Activated naive CD4-positive, alpha-beta T cell treated with anti-CD3 and anti-CD28 coated beads, Interleukin-2, amount 10 ng/mL, durations not matched to agents 7 days and 5 days (primary cell): ENCODE results near the gene DNMT3B.
A peak's percentile ranks its signal among the peaks of the same experiment; 100 is the strongest.
"Not testable (repeated sequence)": the region's sequence is repeated elsewhere in the genome, so short reads cannot be mapped to it uniquely, and the experiment has no call there.

ENCODE experiments used
- CTCF ChIA-PET: fragments of 350-600 bp; sonication (Branson Sonifier 250); formaldehyde crosslinking; loops from one replicate; lab custom pipeline; 2021; ENCODE audit warnings: antibody characterized with exemption; lab: Charles Lee
- DNase-seq: peaks from one replicate; pipeline ENCODE4 v3.0.0-alpha.2; 2020
- H3K27ac Mint-ChIP-seq: one replicate; pipeline ENCODE4 v1.8.0; 2021; ENCODE audit warnings: mild to moderate bottlenecking, moderate library complexity, mixed read lengths
- H3K27me3 Mint-ChIP-seq: one replicate; pipeline ENCODE4 v1.8.0; 2021; ENCODE audit warnings: mild to moderate bottlenecking, mixed read lengths
- H3K36me3 Mint-ChIP-seq: one replicate; pipeline ENCODE4 v1.8.0; 2021; ENCODE audit warnings: mixed read lengths
- H3K4me1 Mint-ChIP-seq: one replicate; pipeline ENCODE4 v1.8.0; 2021; ENCODE audit warnings: mixed read lengths
- H3K4me3 Mint-ChIP-seq: one replicate; pipeline ENCODE4 v1.8.0; 2021; ENCODE audit warnings: mild to moderate bottlenecking, moderate library complexity, mixed read lengths
- H3K9me3 Mint-ChIP-seq: one replicate; pipeline ENCODE4 v1.8.0; 2021; ENCODE audit warnings: mixed read lengths

The DNMT3B gene

DNA sequence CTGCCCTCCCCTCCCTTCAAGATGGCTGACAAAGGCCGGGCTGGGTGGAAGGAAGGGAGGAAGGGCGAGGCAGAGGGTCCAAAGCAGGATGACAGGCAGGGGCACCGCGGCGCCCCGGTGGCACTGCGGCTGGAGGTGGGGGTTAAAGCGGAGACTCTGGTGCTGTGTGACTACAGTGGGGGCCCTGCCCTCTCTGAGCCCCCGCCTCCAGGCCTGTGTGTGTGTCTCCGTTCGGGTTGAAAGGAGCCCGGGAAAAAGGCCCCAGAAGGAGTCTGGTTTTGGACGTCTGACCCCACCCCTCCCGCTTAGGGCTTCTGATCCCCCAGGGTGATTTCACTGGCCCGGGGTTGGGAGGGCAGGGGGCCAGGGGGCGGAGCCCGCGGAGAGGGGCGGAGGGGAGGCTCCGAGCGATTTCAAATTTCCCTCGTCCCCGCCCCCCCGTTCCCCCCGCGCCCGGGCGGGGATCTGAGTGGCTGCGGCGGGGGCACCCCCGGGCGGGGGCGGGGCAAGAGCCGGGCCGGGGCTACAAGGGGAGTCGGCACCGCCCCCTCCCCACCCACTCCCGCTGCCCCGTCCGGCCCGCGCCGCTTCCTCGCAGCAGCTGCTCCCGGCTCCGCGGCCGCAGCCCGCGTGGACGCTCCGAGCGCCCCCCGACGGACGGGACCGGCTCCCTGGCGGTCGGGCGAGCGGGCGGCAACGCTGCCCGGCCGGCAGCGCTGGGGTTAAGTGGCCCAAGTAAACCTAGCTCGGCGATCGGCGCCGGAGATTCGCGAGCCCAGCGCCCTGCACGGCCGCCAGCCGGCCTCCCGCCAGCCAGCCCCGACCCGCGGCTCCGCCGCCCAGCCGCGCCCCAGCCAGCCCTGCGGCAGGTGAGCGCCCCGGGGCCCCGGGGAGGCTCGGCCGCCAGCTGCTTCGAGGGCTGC, at the start of gene DNMT3B:
Gene DNMT3B, plus strand, starts transcription at position 555 of the 923 bp plus-strand sequence. CDS start 17,939 bp downstream, outside the sequence.
- no peaks in the 10 kb centered on the region for H3K9me3 Mint-ChIP-seq
- CTCF ChIA-PET: interaction anchor here (1.9 to 3.4 kb wide), 3 partner anchors 16 to 88 kb away, joined by 6 to 32 read pairs (median 21); partner anchors contain the start of gene C20orf203
- no peaks in the 10 kb centered on the region for H3K36me3 Mint-ChIP-seq
- H3K4me1 Mint-ChIP-seq: peaks cover 24% of the 10 kb centered on the region
- peak within 1 kb of the TSS; percentile 7 for H3K27ac Mint-ChIP-seq
- peak; percentile 87 for DNase-seq
- peaks cover 20% of the 10 kb centered on the region for H3K27me3 Mint-ChIP-seq
- H3K4me3 Mint-ChIP-seq: peak within 1 kb of the TSS; percentile 85

DNA sequence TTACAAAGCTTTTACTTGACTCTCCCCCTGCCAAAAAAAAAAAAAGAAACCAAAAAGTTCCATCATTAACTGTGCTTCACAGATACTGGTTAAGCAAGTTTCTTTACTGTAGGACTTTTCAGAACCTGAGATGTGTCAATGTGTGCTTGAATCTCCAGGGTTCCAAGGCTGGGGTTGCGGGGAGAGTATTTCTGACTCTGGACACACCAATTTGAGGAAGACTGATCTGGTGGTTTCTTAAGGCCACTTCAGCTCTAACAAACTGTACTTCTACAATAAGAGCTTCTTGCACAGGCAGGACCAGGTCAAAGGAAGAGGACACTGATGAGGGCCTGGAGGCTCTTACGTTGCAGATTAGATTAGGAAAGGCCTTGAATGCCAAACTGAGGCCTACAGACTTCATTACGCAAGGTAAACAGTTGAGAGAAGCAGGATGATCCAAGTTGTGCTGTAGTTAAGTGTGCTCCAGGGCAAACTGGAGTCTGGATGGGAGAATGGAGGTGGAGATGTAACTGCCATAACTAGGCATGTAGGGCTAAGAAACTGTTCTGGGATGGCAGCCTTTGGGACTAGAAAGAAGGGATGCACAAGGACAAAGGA, 43.3 kb upstream of the DNMT3B start:
- H3K27ac Mint-ChIP-seq: no peak overlapping the region
- no peak overlapping the region for H3K4me3 Mint-ChIP-seq
- no peaks in the 10 kb centered on the region for H3K4me1 Mint-ChIP-seq
- peaks cover 19% of the 10 kb centered on the region for H3K36me3 Mint-ChIP-seq
- no peak for DNase-seq
- CTCF ChIA-PET: interaction anchor here (0.6 to 1.0 kb wide), 2 partner anchors 18 to 23 kb away, joined by 5 read pairs; no protein-coding TSS in a partner anchor
- H3K27me3 Mint-ChIP-seq: no peaks in the 10 kb centered on the region
- no peaks in the 10 kb centered on the region for H3K9me3 Mint-ChIP-seq

DNA sequence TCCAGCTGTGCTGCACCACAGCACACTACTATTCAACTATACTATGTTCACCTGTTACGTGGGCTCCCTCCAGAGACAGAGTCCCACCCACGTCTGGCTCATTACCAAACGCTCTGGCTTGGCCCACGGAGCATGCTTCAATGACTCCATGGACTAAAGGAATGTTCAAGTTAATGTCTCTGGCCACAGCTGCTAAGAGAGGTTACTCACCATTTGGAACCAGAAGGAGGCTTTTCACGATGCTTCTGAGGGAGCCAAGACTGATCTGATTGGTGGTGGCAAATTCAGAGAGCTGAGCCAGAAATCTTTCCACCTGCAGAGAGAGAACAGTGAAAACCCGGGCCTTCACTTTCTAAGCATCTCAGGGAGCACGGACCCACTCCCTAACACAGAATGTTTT, 34.5 kb upstream of the DNMT3B start:
- Mint-ChIP-seq H3K9me3 (no peaks in the 10 kb centered on the region), H3K36me3 (peaks cover 39% of the 10 kb centered on the region), H3K27ac (no peak overlapping the region), H3K27me3 (no peaks in the 10 kb centered on the region), H3K4me3 (no peak overlapping the region), H3K4me1 (peaks cover 12% of the 10 kb centered on the region)
- DNase-seq: no peak
- CTCF ChIA-PET: interaction anchor here (1.3 kb wide), 1 partner anchor 8 kb away, joined by 4 read pairs; no protein-coding TSS in a partner anchor

DNA sequence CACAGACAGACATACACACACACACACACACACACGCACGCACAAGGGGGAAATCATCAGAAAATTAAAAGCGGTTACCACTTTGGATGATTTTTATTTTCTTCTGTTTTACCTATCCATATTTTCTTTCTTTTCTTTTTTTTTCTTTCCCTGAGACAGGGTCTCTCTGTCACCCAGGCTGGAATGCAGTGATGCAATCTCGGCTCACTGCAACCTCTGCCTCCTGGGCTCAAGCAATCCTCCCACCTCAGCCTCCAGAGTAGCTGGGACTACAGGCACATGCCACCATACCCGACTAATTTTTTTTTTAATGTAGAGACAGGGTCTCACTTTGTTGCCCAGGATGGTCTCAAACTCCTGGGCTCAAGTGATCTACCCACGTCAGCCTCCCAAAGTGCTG, 33.8 kb upstream of the DNMT3B start:
- H3K27ac Mint-ChIP-seq, H3K27me3 Mint-ChIP-seq, DNase-seq, CTCF ChIA-PET, H3K9me3 Mint-ChIP-seq, H3K4me3 Mint-ChIP-seq: not testable (repeated sequence)
- Mint-ChIP-seq H3K4me1 (peaks cover 12% of the 10 kb centered on the region), H3K36me3 (peaks cover 39% of the 10 kb centered on the region)

DNA sequence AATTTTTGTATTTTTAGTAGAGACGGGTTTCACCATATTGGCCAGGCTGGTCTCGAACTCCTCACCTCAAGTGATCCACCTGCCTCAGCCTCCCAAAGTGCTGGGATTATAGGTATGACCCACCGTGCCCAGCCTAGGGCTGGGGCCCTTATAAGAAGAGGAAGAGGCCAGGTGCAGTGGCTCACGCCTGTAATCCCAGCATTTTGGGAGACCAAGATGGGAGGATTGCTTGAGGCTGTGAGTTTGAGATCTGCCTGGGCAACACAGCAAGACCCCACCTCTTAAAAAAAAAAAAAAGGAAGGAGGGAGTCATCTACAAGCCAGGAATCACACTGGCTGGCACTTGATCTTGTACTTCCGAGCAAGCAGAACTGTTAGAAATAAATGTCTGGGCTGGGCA, 32.9 kb upstream of the DNMT3B start:
- CTCF ChIA-PET, H3K4me3 Mint-ChIP-seq, H3K9me3 Mint-ChIP-seq, H3K27me3 Mint-ChIP-seq, H3K27ac Mint-ChIP-seq, DNase-seq: not testable (repeated sequence)
- Mint-ChIP-seq H3K4me1 (peaks cover 12% of the 10 kb centered on the region), H3K36me3 (peaks cover 40% of the 10 kb centered on the region)

DNA sequence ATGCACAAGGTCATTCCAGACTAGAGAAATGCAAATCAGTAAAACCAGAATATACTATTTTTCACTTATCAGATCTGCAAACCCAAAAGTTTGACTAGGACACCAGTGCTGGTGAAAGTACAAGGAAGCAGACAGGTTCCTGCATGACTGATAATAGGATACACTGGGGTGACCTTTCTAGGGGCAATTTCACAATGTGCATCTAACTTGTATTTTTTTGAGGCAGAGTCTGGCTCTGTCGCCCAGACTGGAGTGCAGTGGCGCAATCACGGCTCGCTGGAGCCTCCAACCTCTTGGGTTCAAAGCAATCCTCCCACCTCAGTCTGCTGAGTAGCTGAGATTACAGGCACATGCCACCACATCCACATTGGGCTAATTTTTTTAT, 30.3 kb upstream of the DNMT3B start:
- Mint-ChIP-seq H3K27me3 (no peaks in the 10 kb centered on the region), H3K4me1 (peaks cover 27% of the 10 kb centered on the region), H3K27ac (no peak overlapping the region), H3K4me3 (no peak overlapping the region), H3K9me3 (no peaks in the 10 kb centered on the region), H3K36me3 (peaks cover 41% of the 10 kb centered on the region)
- DNase-seq: no peak
- CTCF ChIA-PET: no interaction called here

DNA sequence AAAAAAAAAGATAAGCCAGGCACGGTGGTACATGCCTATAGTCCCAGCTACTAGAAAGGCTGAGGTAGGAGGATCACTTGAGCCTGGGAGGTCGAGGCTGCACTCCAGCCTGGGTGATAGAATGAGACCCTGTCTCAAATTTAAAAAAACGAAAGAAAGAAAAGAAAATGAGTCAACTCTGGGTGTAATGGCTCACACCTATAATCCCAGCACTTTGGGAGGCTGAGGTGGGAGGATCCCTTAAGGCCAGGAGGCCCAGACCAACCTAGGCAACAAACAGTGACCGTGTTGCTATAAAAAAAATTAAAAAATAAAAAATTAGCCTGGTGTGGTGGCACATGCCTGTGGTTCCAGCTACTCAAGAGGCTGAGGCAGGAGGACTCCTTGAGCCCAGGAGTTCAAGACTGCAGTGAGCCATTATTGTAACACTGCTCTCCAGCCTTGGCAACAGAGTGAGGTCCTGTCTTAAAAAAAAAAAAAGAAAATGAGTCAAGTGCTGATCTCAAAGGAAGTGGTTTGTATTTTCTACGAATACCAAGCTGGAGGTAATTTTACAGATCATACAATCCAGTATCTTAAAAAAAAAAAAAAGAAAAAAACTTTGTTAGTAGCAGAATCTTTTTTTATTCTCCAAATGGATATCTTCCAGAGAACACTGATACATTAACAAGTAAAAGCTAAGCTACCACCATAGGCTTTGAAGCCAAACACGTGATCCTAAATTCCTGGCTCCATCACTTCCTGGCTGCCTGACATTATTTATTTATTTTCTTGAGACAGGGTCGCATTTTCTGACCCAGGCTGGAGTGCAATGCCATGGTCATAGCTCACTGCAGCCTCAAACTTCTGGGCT, 24.6 kb upstream of the DNMT3B start:
- peak overlapping the region; percentile 45 for H3K4me3 Mint-ChIP-seq
- H3K27ac Mint-ChIP-seq: peak overlapping the region; percentile 91
- peaks cover 21% of the 10 kb centered on the region for H3K36me3 Mint-ChIP-seq
- CTCF ChIA-PET: interaction anchor here (0.7 to 4.5 kb wide), 2 partner anchors 19 to 40 kb away, joined by 5 to 30 read pairs; no protein-coding TSS in a partner anchor
- H3K9me3 Mint-ChIP-seq: no peaks in the 10 kb centered on the region
- no peaks in the 10 kb centered on the region for H3K27me3 Mint-ChIP-seq
- H3K4me1 Mint-ChIP-seq: peaks cover 55% of the 10 kb centered on the region
- DNase-seq: peak; percentile 56

DNA sequence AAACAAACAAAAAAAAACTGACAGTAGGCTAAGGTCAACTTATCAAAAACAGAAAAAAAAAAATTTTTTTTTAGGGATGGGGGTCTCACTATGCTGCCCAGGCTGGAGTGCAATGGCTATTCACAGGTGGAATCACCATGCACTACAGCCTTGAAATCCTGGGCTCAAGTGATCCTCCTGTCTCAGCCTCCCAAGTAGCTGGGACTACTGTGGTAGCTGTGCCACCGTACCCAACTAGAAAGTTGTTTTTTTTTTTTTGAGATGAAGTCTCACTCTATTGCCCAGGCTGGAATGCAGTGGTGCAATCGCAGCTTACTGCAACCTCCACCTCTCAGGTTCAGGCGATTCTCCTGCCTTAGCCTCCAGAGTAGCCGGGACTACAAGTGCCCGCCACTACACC, 21.0 kb upstream of the DNMT3B start:
- no peak overlapping the region for H3K4me3 Mint-ChIP-seq
- H3K4me1 Mint-ChIP-seq: peaks cover 64% of the 10 kb centered on the region
- CTCF ChIA-PET: interaction anchor here (1.2 kb wide), 1 partner anchor 11 kb away, joined by 3 read pairs; no protein-coding TSS in a partner anchor
- H3K27me3 Mint-ChIP-seq: no peaks in the 10 kb centered on the region
- H3K9me3 Mint-ChIP-seq: no peaks in the 10 kb centered on the region
- DNase-seq: no peak
- peaks cover 18% of the 10 kb centered on the region for H3K36me3 Mint-ChIP-seq
- H3K27ac Mint-ChIP-seq: no peak overlapping the region

DNA sequence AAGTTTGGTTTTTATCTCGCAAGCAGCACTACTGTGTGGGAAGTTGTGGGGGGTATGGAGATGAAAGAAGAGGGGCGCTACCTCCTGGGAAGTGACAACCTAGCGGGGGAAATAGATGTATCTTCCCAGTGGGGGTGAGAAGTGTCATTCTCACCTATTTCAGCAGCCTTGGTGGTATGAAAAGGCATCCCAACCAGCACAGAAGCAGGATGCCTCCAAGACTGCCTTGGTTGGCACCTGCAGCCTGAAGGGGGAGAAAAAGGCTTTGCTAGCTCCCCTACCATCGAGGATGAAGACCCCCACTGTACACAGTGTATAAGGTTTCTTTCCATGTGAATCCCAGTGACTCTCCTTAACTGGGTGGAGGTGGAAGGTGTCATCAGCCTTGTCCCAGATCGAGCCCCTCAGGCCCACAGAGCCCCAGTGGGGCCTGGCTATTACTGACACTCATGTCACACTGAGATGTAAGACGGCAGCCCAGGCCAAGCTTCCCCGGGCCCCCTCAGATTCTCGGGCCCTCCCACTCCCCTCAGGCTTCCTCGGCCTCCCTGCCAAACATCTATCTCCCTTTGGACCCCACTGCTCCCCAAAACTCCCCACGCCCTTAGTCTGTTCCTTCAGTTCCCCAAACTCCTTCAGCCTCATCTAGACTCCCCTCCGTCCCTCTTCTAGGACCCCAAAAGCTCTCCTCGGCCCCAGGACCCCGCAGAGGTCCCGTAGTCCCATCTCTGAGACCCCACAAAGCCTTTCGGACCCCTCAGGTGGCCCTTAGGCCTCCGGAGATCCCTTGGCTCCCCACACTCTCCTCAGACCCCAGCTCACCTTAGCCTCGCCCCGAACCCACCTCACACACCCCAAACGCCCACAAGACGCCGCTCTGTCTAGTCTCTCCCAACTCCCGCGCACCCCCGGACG, 19.6 kb upstream of the DNMT3B start:
- Mint-ChIP-seq H3K4me1 (peaks cover 52% of the 10 kb centered on the region), H3K36me3 (peaks cover 12% of the 10 kb centered on the region), H3K4me3 (peak overlapping the region; percentile 98), H3K27ac (peak overlapping the region; percentile 96), H3K27me3 (no peaks in the 10 kb centered on the region), H3K9me3 (no peaks in the 10 kb centered on the region)
- DNase-seq: peak; percentile 36
- CTCF ChIA-PET: interaction anchor here (0.6 to 2.2 kb wide), 6 partner anchors 12 to 1725 kb away, joined by 3 to 21 read pairs (median 4); partner anchors contain the start of gene C20orf203

DNA sequence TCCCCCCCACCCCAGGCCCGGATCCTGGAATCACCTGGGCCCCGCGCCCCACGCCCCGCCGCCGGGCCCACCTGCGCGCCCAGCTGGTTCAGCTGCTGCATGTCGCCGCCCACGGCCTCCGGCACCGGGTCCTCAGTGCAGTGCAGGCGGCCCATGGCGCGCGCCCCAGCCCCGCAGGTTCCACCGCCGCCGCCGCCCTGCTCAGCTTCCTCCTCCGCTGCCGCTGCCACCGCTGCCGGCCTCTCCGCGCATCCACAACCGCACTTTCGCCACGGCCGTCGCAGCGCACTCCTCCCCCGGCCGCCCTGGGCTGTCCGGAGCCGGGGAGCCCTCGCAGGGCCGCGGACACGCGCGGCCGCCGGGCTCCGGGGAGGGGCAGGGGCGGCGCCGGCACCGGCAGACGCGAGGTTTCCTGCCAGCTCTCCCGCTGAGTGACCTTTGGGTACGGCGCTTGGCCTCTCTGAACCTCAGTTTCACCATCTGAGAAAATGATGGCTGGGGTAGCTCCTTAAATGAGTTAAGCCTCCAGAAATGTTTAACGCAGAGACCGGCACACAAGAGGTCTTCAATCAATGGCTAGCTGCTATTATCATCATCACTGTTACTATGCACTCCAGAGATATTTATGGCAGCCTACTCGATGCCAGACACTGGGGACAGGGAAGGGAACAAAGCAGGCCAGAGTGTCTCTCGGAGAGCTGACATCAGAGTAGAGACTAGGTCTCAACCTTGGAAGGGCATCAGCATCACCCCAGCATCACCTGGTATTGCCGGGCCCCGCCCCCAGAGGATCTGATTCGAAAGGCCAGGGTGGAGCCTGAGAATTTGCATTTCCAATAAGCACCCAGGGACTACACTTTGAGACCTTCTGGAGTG, 18.7 kb upstream of the DNMT3B start, which contains the start of gene COMMD7:
Gene COMMD7, minus strand, starts transcription at position 231 of the 876 bp plus-strand sequence. Its CDS starts 76 bp downstream, at position 155.
- Mint-ChIP-seq H3K4me3 (peak within 1 kb of the TSS; percentile 98), H3K27ac (peak within 1 kb of the TSS; percentile 96), H3K9me3 (no peaks in the 10 kb centered on the region), H3K36me3 (peaks cover 11% of the 10 kb centered on the region), H3K4me1 (peaks cover 43% of the 10 kb centered on the region), H3K27me3 (no peaks in the 10 kb centered on the region)
- CTCF ChIA-PET: interaction anchor here (1.5 to 2.2 kb wide), 3 partner anchors 32 to 70 kb away, joined by 4 to 21 read pairs (median 4); partner anchors contain the start of gene C20orf203
- peak; percentile 82 for DNase-seq

DNA sequence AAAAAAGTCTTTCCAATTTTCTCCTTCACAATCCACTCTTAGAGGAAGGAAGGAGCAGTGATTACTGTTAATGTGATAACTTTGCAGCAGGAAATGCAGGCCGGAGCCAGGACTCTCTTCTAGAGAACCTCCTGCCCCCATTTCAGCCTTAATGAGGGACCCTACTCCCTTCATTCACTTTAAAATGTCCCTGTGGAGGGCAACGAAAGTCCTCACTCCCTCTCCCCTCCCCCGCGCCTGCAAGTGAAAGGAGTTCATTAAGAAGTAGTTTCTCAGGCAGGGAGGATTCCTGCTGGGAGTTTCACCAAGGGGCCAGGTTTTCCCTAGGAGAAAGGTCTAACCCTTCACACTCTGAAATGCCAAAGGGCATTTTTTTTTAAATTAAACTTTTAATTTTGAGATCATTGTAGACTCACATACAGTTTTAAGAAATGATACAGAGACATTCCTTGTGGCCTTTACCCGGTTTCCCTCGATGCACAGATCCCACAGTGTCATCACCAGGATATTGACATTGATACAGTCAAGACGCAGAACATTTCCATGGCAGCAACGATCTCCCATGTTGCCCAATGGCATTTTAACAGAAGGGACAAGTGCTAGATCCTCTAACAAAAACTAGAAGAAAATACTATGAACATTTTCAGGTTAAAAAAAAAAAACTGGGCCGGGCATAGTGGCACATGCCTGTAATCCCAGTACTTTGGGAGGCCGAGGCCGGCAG, 12.1 kb upstream of the DNMT3B start:
- H3K36me3 Mint-ChIP-seq: no peaks in the 10 kb centered on the region
- DNase-seq: no peak
- H3K4me3 Mint-ChIP-seq: no peak overlapping the region
- CTCF ChIA-PET: no interaction called here
- no peak overlapping the region for H3K27ac Mint-ChIP-seq
- H3K27me3 Mint-ChIP-seq: no peaks in the 10 kb centered on the region
- no peaks in the 10 kb centered on the region for H3K9me3 Mint-ChIP-seq
- H3K4me1 Mint-ChIP-seq: peaks cover under 1% of the 10 kb centered on the region
